Glutamatergic neuron (in vitro differentiated cells): ENCODE measurements around the gene TAL1. TPM values are rescaled to one million over a fixed set of nuclear protein-coding genes. Genes with fewer than 3 reads are reported as not detected.

Experiments used
- DNase-seq: peaks from one replicate; pipeline ENCODE4 v3.0.0; 2022
- H3K27ac Mint-ChIP-seq: one replicate; pipeline ENCODE4 v1.8.0; 2020; ENCODE audit warnings: mild to moderate bottlenecking, mixed read lengths, inconsistent platforms; ENCODE audit not compliant: unreplicated experiment
- H3K27me3 Mint-ChIP-seq: one replicate; pipeline ENCODE4 v1.8.0; 2020; ENCODE audit warnings: mild to moderate bottlenecking, moderate library complexity, mixed read lengths, inconsistent platforms; ENCODE audit not compliant: unreplicated experiment
- H3K36me3 Mint-ChIP-seq: one replicate; pipeline ENCODE4 v1.8.0; 2020; ENCODE audit warnings: mild to moderate bottlenecking, mixed read lengths, inconsistent platforms; ENCODE audit not compliant: unreplicated experiment
- H3K4me1 Mint-ChIP-seq: one replicate; pipeline ENCODE4 v1.8.0; 2020; ENCODE audit warnings: mild to moderate bottlenecking, low read depth, mixed read lengths, inconsistent platforms; ENCODE audit not compliant: unreplicated experiment
- H3K4me3 Mint-ChIP-seq: one replicate; pipeline ENCODE4 v1.8.0; 2020; ENCODE audit warnings: mild to moderate bottlenecking, mixed read lengths, inconsistent platforms; ENCODE audit not compliant: unreplicated experiment
- H3K9me3 Mint-ChIP-seq: one replicate; pipeline ENCODE4 v1.8.0; 2020; ENCODE audit warnings: mild to moderate bottlenecking, moderate library complexity, mixed read lengths, inconsistent platforms; ENCODE audit not compliant: unreplicated experiment
- CTCF ChIP-seq: fragments of 200-600 bp; sonication (generic); IDR thresholded peaks from one replicate; pipeline ENCODE4 v1.5.0; 2021; ENCODE audit not compliant: partially characterized antibody, unreplicated experiment
- total RNA-seq: library from RNA; stranded (reverse); fragmentation: NEBNext Ultra II Directional; extraction: Animal tissue kit (Norgen Biotek cat#: 25700); gene quantifications from one replicate; pipeline ENCODE4 v1.2.1, GENCODE V29; 2021; ENCODE audit not compliant: unreplicated experiment

The TAL1 gene
- total RNA-seq, 1 donor from 2014 or later, result 2.1 TPM

DNA sequence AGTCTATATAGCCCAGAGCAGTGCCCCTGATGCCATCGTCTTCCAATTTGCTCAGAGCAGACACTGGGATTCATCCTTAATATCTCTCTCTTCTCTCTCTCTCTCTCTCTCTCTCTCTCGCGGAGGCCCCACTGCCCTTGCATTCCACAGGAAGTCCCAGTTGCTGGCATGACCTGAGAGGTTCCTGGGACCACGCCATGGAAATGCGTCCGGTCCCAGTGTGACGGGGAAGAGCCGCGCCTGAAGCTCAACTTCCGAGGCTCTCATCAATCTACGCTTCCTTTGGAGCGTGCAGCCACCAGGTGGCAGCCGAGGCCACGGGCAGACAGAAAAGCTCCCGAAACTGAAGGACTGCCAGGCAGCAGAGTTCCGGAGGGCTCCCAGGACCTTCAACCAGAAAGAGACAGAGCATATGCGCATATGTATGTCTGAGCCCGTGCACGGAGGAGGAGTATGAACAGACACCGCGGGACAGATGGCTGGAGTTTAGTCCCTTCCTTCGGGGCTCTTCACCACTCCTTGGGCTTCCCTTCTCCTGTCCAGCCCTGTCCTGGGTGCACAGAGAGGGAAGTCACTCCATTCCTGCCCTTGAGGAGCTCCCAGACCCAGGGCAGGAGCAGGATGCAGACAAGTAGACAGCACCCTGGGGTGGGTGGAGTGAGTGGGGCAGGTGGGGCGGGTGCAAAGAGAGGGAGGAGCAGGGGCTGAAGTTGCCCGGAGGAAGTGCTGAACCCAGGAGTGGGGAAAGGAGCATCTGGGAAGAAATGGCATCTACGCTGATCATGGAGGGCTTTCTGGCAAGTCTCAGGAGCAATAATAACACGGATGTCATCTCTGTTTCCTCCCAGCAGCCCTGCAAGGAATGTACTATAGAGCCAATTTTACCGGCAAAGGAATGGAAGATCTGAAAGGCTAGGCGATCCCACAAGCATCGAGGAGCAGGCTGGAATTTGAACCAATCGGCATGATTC is 52.7 kb downstream of the TAL1 start:
- Mint-ChIP-seq H3K27ac (peak overlapping the region; percentile 65), H3K4me1 (peaks cover 24% of the 10 kb centered on the region), H3K36me3 (no peaks in the 10 kb centered on the region), H3K27me3 (peaks cover 9% of the 10 kb centered on the region), H3K9me3 (peaks cover 11% of the 10 kb centered on the region), H3K4me3 (peak overlapping the region; percentile 78)
- peak; percentile 93 for DNase-seq
- TF ChIP-seq CTCF, result peak; percentile 77

- Mint-ChIP-seq H3K9me3 (peaks cover 11% of the 10 kb centered on the region), H3K27ac (peak overlapping the region; percentile 65), H3K4me3 (peak overlapping the region; percentile 78), H3K36me3 (no peaks in the 10 kb centered on the region), H3K4me1 (peaks cover 24% of the 10 kb centered on the region), H3K27me3 (peaks cover 9% of the 10 kb centered on the region)
- no peak for TF ChIP-seq CTCF
- DNase-seq, result no peak
These were observed 53.4 kb downstream of the TAL1 start for GRCh38 chr1:47178654-47179016.

GRCh38 chr1:47178020-47178419 is 54.0 kb downstream of the TAL1 start:
- DNase-seq, result no peak
- H3K4me3 Mint-ChIP-seq, result no peak overlapping the region
- no peaks in the 10 kb centered on the region for H3K36me3 Mint-ChIP-seq
- peaks cover 7% of the 10 kb centered on the region for H3K27me3 Mint-ChIP-seq
- TF ChIP-seq CTCF, result no peak
- H3K4me1 Mint-ChIP-seq, result peaks cover 24% of the 10 kb centered on the region
- H3K27ac Mint-ChIP-seq, result no peak overlapping the region
- peaks cover 11% of the 10 kb centered on the region for H3K9me3 Mint-ChIP-seq

DNA sequence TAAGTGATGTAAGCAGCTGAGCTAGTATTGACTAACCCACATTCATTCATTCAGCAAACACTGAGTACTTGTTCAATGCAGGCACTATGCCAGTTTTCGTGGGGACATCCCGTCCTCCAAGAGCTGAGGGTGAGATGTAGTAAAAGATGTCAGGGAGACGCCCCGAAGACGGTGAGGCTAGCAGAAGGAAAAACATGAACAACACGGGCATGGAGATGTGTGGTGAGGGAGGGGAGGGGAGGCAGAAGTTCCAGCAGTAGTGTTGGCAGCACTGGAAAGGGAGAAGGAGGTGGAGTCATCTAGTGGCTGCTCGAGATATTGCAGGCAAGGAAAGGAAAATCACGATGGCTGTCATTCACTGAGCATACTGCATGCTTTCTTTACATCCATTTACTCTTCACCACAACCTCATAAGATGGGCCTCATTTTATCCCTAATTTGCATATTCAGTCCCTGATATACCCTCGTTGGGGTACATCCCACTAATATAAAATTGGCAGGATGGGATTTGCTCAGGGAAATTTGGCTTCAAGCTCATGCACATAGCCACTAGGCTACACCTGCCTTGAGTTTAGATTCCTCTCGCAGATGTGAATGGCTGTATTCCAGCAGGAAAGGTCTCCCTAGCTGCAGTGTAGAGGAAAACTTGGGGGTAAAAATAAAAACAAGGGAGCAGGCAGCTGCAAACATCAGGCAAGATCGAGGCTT is 56.6 kb downstream of the TAL1 start:
- H3K4me1 Mint-ChIP-seq, result peaks cover 19% of the 10 kb centered on the region
- peak overlapping the region; percentile 50 for H3K27ac Mint-ChIP-seq
- peaks cover 4% of the 10 kb centered on the region for H3K9me3 Mint-ChIP-seq
- peaks cover 5% of the 10 kb centered on the region for H3K27me3 Mint-ChIP-seq
- H3K4me3 Mint-ChIP-seq, result no peak overlapping the region
- peak; percentile 94 for TF ChIP-seq CTCF
- no peaks in the 10 kb centered on the region for H3K36me3 Mint-ChIP-seq
- peak; percentile 76 for DNase-seq
